Fibroblast of lung (primary cell): ENCODE data around the gene NTNG1. TPM values are rescaled to one million over a fixed set of nuclear protein-coding genes. Genes with fewer than 3 reads are reported as not detected.
A peak's percentile ranks its signal among the peaks of the same experiment; 100 is the strongest.

Experiments used
- DNase-seq, 2 donors: peaks; one replicate each; pipeline versions ENCODE4 v3.0.0 to v3.0.0-alpha.2; 2010; ENCODE audit warnings: low read depth in 2 of 2
- H2AFZ ChIP-seq: 2 replicates; pipeline ENCODE4 v1.5.1; 2012; ENCODE audit warnings: low read length, control low read depth, inconsistent platforms
- H3K27ac ChIP-seq: 2 replicates; pipeline ENCODE4 v1.5.1; 2011; ENCODE audit warnings: low read length, control low read depth; ENCODE audit not compliant: insufficient read depth
- H3K27me3 ChIP-seq: 2 replicates; pipeline ENCODE4 v1.5.1; 2011; ENCODE audit warnings: mild to moderate bottlenecking, low read length; ENCODE audit not compliant: control insufficient read depth, insufficient read depth
- H3K36me3 ChIP-seq: 2 replicates; pipeline ENCODE4 v1.5.1; 2011; ENCODE audit warnings: low read length; ENCODE audit not compliant: control insufficient read depth, insufficient read depth
- H3K4me1 ChIP-seq: 2 replicates; pipeline ENCODE4 v1.5.1; 2011; ENCODE audit warnings: low read length; ENCODE audit not compliant: control insufficient read depth, insufficient read depth; ENCODE audit errors: extremely low read depth
- H3K4me2 ChIP-seq: 2 replicates; pipeline ENCODE4 v1.5.1; 2011; ENCODE audit warnings: low read length, control low read depth; ENCODE audit not compliant: insufficient read depth; ENCODE audit errors: extremely low read depth
- H3K4me3 ChIP-seq, 4 experiments: fragments of 200-600 bp in 1 of 4; sonication (generic) in 1 of 4; replicated peaks in 1 of 4; 2 replicates each; pipeline ENCODE4 v1.5.1; 2011 to 2016; ENCODE audit warnings: low read length in 4 of 4, low read depth in 3 of 4, mild to moderate bottlenecking in 3 of 4, control low read depth in 2 of 4, inconsistent platforms in 1 of 4, mixed read lengths in 1 of 4; ENCODE audit not compliant: insufficient read depth in 1 of 4; ENCODE audit errors: control extremely low read depth in 1 of 4
- H3K79me2 ChIP-seq: 2 replicates; pipeline ENCODE4 v1.5.1; 2012; ENCODE audit warnings: mild to moderate bottlenecking, low read length, inconsistent platforms; ENCODE audit not compliant: control insufficient read depth, insufficient read depth
- H3K9ac ChIP-seq: 2 replicates; pipeline ENCODE4 v1.5.1; 2011; ENCODE audit warnings: mild to moderate bottlenecking, low read length, control low read depth; ENCODE audit not compliant: insufficient read depth
- H3K9me3 ChIP-seq: 2 replicates; pipeline ENCODE4 v1.5.1; 2012; ENCODE audit warnings: low read depth, low read length; ENCODE audit not compliant: control insufficient read depth, insufficient read depth
- H4K20me1 ChIP-seq: 2 replicates; pipeline ENCODE4 v1.5.1; 2011; ENCODE audit warnings: low read length; ENCODE audit not compliant: control insufficient read depth, insufficient read depth; ENCODE audit errors: extremely low read depth
- CTCF ChIP-seq, 2 donors: IDR thresholded peaks in 1 of 2; conservative IDR thresholded peaks in 1 of 2; 1 replicate in 1 of 2; 2 replicates in 1 of 2; pipeline ENCODE4 v1.5.1; 2011 to 2012; ENCODE audit warnings: low read length in 2 of 2, control low read depth in 1 of 2, inconsistent platforms in 1 of 2, low read depth in 1 of 2, mild to moderate bottlenecking in 1 of 2
- EZH2 ChIP-seq: IDR thresholded peaks from 2 replicates; pipeline ENCODE4 v1.5.1; 2012; ENCODE audit warnings: low read length, control low read depth, mild to moderate bottlenecking; ENCODE audit errors: missing control alignments
- polyA plus RNA-seq, 2 donors: library from polyadenylated mRNA; depleted of rRNA in 1 of 2; stranded (reverse) in 1 of 2; unstranded in 1 of 2; fragments of >200 nt; gene quantifications; 2 replicates each; pipeline ENCODE4 v1.2.1, GENCODE V29; 2011 to 2012; ENCODE audit warnings: missing spikeins in 1 of 2
- total RNA-seq: library from RNA; depleted of rRNA; stranded (reverse); fragments of >200 nt; gene quantifications from 2 replicates; pipeline ENCODE4 v1.2.1, GENCODE V29; 2014

The NTNG1 gene
- total and polyA plus RNA-seq, 2 donors (not counting 1 experiment from before 2014, with no cell fraction given) = 0.82 to 8.6 TPM

- Histone ChIP-seq H3K36me3 (no peaks in the 10 kb centered on the region), H3K79me2 (no peaks in the 10 kb centered on the region), H3K9ac (no peak overlapping the region), H3K27me3 (no peaks in the 10 kb centered on the region), H3K4me2 (no peak overlapping the region), H2AFZ (no peak overlapping the region), H4K20me1 (no peaks in the 10 kb centered on the region), H3K4me3 (no peak overlapping the region), H3K27ac (no peak overlapping the region), H3K9me3 (no peaks in the 10 kb centered on the region), H3K4me1 (no peaks in the 10 kb centered on the region)
- TF ChIP-seq CTCF (conservative IDR thresholded peaks at IDR 0.05 in 1 of 2, IDR thresholded peaks at IDR 0.05 in 1 of 2; ENCODE audit: low read depth in 1 of 2, low read length in 2 of 2) (no peak), EZH2 (no peak)
- no peak for DNase-seq
Measured at GRCh38 chr1:107460035-107460434, 319.2 kb downstream of the NTNG1 start.

- no peaks in the 10 kb centered on the region for H3K27me3 ChIP-seq
- H3K9ac ChIP-seq = no peak overlapping the region
- H2AFZ ChIP-seq = no peak overlapping the region
- no peaks in the 10 kb centered on the region for H4K20me1 ChIP-seq
- no peaks in the 10 kb centered on the region for H3K36me3 ChIP-seq
- DNase-seq = no peak
- H3K79me2 ChIP-seq = no peaks in the 10 kb centered on the region
- no peak for TF ChIP-seq EZH2
- no peak for TF ChIP-seq CTCF (conservative IDR thresholded peaks at IDR 0.05 in 1 of 2, IDR thresholded peaks at IDR 0.05 in 1 of 2; ENCODE audit: low read depth in 1 of 2, low read length in 2 of 2)
- no peaks in the 10 kb centered on the region for H3K4me1 ChIP-seq
- no peak overlapping the region for H3K4me2 ChIP-seq
- H3K27ac ChIP-seq = no peak overlapping the region
- H3K4me3 ChIP-seq = no peak overlapping the region
- no peaks in the 10 kb centered on the region for H3K9me3 ChIP-seq
Measured at GRCh38 chr1:107464827-107465226, 324.0 kb downstream of the NTNG1 start.

- H3K27ac ChIP-seq = no peak overlapping the region
- DNase-seq = peak in 1 of 2 donors; percentile 36
- H3K36me3 ChIP-seq = no peaks in the 10 kb centered on the region
Measured at GRCh38 chr1:107467286-107467685, 326.4 kb downstream of the NTNG1 start.

More at GRCh38 chr1:107467286-107467685, 326.4 kb downstream of the NTNG1 start:
- no peak for TF ChIP-seq CTCF (conservative IDR thresholded peaks at IDR 0.05 in 1 of 2, IDR thresholded peaks at IDR 0.05 in 1 of 2; ENCODE audit: low read depth in 1 of 2, low read length in 2 of 2)
- no peak for TF ChIP-seq EZH2
- Histone ChIP-seq H3K4me3 (no peak overlapping the region), H3K9me3 (no peaks in the 10 kb centered on the region), H2AFZ (no peak overlapping the region), H3K4me2 (no peak overlapping the region), H3K4me1 (no peaks in the 10 kb centered on the region), H4K20me1 (no peaks in the 10 kb centered on the region), H3K9ac (no peak overlapping the region), H3K27me3 (no peaks in the 10 kb centered on the region), H3K79me2 (no peaks in the 10 kb centered on the region)
